Stomach (tissue), 9 donors: Measurements from ENCODE around the gene COLEC12. TPM values are rescaled to one million over a fixed set of nuclear protein-coding genes. Genes with fewer than 3 reads are reported as not detected.

Experiments used
- DNase-seq, 2 donors: peaks; one replicate each; pipeline versions ENCODE4 v3.0.0 to v3.0.0-alpha.2; 2013 to 2019
- H3K27ac ChIP-seq, 5 donors: fragments of 200-600 bp in 4 of 5; sonication (generic) in 4 of 5; one replicate each; pipeline ENCODE4 v1.5.1; 2013 to 2019; ENCODE audit warnings: mild to moderate bottlenecking in 1 of 5, moderate library complexity in 1 of 5
- H3K27me3 ChIP-seq, 3 donors: fragments of 200-600 bp; sonication (generic); one replicate each; pipeline ENCODE4 v1.5.1; 2017 to 2019; ENCODE audit warnings: mixed run types in 1 of 3
- H3K36me3 ChIP-seq, 4 donors: fragments of 200-600 bp; sonication (generic); 1 replicate in 3 of 4; 2 replicates in 1 of 4; pipeline ENCODE4 v1.5.1; 2016 to 2019
- H3K4me1 ChIP-seq, 4 donors: fragments of 200-600 bp; sonication (generic); one replicate each; pipeline ENCODE4 v1.5.1; 2016 to 2019
- H3K4me3 ChIP-seq, 4 donors: fragments of 200-600 bp; sonication (generic) in 3 of 4; one replicate each; pipeline ENCODE4 v1.5.1; 2016 to 2019; ENCODE audit warnings: mild to moderate bottlenecking in 1 of 4
- H3K9me3 ChIP-seq, 4 donors: fragments of 200-600 bp; sonication (generic); one replicate each; pipeline ENCODE4 v1.5.1; 2016 to 2019
- CTCF ChIP-seq, 7 experiments: fragments of 450-650 bp in 4 of 7; fragments of 200-600 bp in 3 of 7; sonication (generic) in 3 of 7; IDR thresholded peaks; one replicate each; pipeline ENCODE4 v1.5.1; 2016 to 2019; ENCODE audit warnings: antibody characterized with exemption in 7 of 7, control low read depth in 2 of 7, mild to moderate bottlenecking in 1 of 7
- EP300 ChIP-seq: sonication (generic); formaldehyde crosslinking; IDR thresholded peaks from one replicate; pipeline ENCODE4 v1.6.1; 2017; ENCODE audit warnings: antibody characterized with exemption
- POLR2A ChIP-seq, 4 donors: fragments of 450-650 bp; IDR thresholded peaks; one replicate each; pipeline ENCODE4 v1.6.1; 2016; ENCODE audit warnings: antibody characterized with exemption in 4 of 4, control low read depth in 2 of 4, mild to moderate bottlenecking in 1 of 4, moderate library complexity in 1 of 4
- POLR2AphosphoS5 ChIP-seq, 3 donors: sonication (generic); formaldehyde crosslinking; IDR thresholded peaks; one replicate each; pipeline ENCODE4 v1.6.1; 2016; ENCODE audit warnings: antibody characterized with exemption in 3 of 3
- WGBS, 5 donors: extraction: QIAGEN DNeasy Blood & Tissue Kit in 3 of 5; methylation state at CpG; one replicate each; pipeline versions ENCODE4 v1.1.5 to v1.1.7; 2013 to 2018; 5-methylcytosine and 5-hydroxymethylcytosine counted together
- intact Hi-C: fragments of 100-400 bp; cut with DNase I; formaldehyde crosslinking; loops from one replicate; pipeline ENCODE4 v1.15.1; 2023; ENCODE audit warnings: low total_unique reads
- polyA plus RNA-seq, 3 donors: library from polyadenylated mRNA; stranded (reverse); fragments of 200-250 nt; gene quantifications; one replicate each; pipeline ENCODE4 v1.2.3, GENCODE V29; 2013
- total RNA-seq, 5 donors: library from RNA; depleted of rRNA; stranded (reverse); fragments of >200 nt; gene quantifications; one replicate each; pipeline versions ENCODE4 v1.1.0 to v1.2.3, GENCODE V29; 2014 to 2016
- donor health status: healthy with polysubstance abuse.
- donor health status: Bipolar disorder and iron deficiency.
- donor health status: healthy.

COLEC12 gene
- total and polyA plus RNA-seq, 8 donors: 1.7 to 37.5 (median 5.6) TPM

GRCh38 chr18:508835-509234 lies 8.3 kb upstream of the COLEC12 start:
- TF ChIP-seq EP300 (no peak), CTCF (IDR thresholded peaks at IDR 0.05) (no peak), POLR2AphosphoS5 (IDR thresholded peaks at IDR 0.05) (no peak), POLR2A (IDR thresholded peaks at IDR 0.05) (no peak)
- intact Hi-C loops: no loop called here
- Histone ChIP-seq H3K4me1 (no peaks in the 10 kb centered on the region), H3K27ac (no peak overlapping the region), H3K36me3 (no peaks in the 10 kb centered on the region), H3K4me3 (no peak overlapping the region), H3K9me3 (no peaks in the 10 kb centered on the region), H3K27me3 (no peaks in the 10 kb centered on the region)
- 41 to 72% (median 55%) methylated on average over 3 of the region's 3 CpGs for WGBS, 5 donors
- no peak for DNase-seq

- H3K27me3 ChIP-seq: no peaks in the 10 kb centered on the region
- H3K4me3 ChIP-seq: no peak overlapping the region
- no peaks in the 10 kb centered on the region for H3K4me1 ChIP-seq
- TF ChIP-seq CTCF (IDR thresholded peaks at IDR 0.05) (no peak), POLR2AphosphoS5 (IDR thresholded peaks at IDR 0.05) (no peak), POLR2A (IDR thresholded peaks at IDR 0.05) (no peak), EP300 (no peak)
- no peaks in the 10 kb centered on the region for H3K36me3 ChIP-seq
- H3K27ac ChIP-seq: no peak overlapping the region
- intact Hi-C loops: no loop called here
- WGBS, 5 donors: 79 to 85% (median 82%) methylated on average over 3 of the region's 3 CpGs
- no peak for DNase-seq
- no peaks in the 10 kb centered on the region for H3K9me3 ChIP-seq
Observed at GRCh38 chr18:507636-508035, 7.1 kb upstream of the COLEC12 start.

GRCh38 chr18:506801-507200 lies 6.3 kb upstream of the COLEC12 start:
- intact Hi-C loops: no loop called here
- Histone ChIP-seq H3K27me3 (peaks cover 0 to 3% (median 0%) of the 10 kb centered on the region in 3 donors), H3K4me1 (no peaks in the 10 kb centered on the region), H3K9me3 (no peaks in the 10 kb centered on the region), H3K4me3 (no peak overlapping the region), H3K36me3 (no peaks in the 10 kb centered on the region), H3K27ac (no peak overlapping the region)
- no peak for TF ChIP-seq POLR2A (IDR thresholded peaks at IDR 0.05)
- TF ChIP-seq POLR2AphosphoS5 (IDR thresholded peaks at IDR 0.05): no peak
- TF ChIP-seq CTCF (IDR thresholded peaks at IDR 0.05): no peak
- WGBS, 5 donors: 92 to 99% (median 94%) methylated on average over 4 of the region's 4 CpGs
- DNase-seq: no peak

- DNase-seq: no peak
- intact Hi-C loops: no loop called here
- Histone ChIP-seq H3K27me3 (peaks cover 0 to 8% (median under 1%) of the 10 kb centered on the region in 3 donors), H3K4me3 (no peak overlapping the region), H3K9me3 (no peaks in the 10 kb centered on the region), H3K4me1 (peaks cover 0 to 2% (median under 1%) of the 10 kb centered on the region in 4 donors), H3K36me3 (no peaks in the 10 kb centered on the region), H3K27ac (no peak overlapping the region)
- 74 to 97% (median 89%) methylated on average over 1 of the region's 1 CpG for WGBS, 5 donors
- TF ChIP-seq EP300 (no peak), POLR2A (IDR thresholded peaks at IDR 0.05) (no peak), CTCF (IDR thresholded peaks at IDR 0.05) (no peak), POLR2AphosphoS5 (IDR thresholded peaks at IDR 0.05) (no peak)
Observed at GRCh38 chr18:506264-506663, 5.8 kb upstream of the COLEC12 start.
